Kidney (tissue), 14 donors: ENCODE measurements around the gene C1orf52. TPM values are rescaled to one million over a fixed set of nuclear protein-coding genes. Genes with fewer than 3 reads are reported as not detected.

Experiments
- DNase-seq, 5 donors: peaks; one replicate each; pipeline ENCODE4 v3.0.0-alpha.2; 2013 to 2020
- FAIRE-seq: peaks from 2 replicates; lab custom pipeline; 2012; peaks lifted over from hg19 to GRCh38; lab: Jason Lieb, UNC
- H3K27ac ChIP-seq, 2 donors: one replicate each; pipeline ENCODE4 v1.7.0; 2013; ENCODE audit warnings: low read depth in 2 of 2, low read length in 2 of 2, inconsistent platforms in 1 of 2
- H3K27me3 ChIP-seq: one replicate; pipeline ENCODE4 v1.7.1; 2013; ENCODE audit warnings: low read length, inconsistent platforms; ENCODE audit not compliant: control insufficient read depth, insufficient read depth
- H3K36me3 ChIP-seq, 3 donors: one replicate each; pipeline versions ENCODE4 v1.7.0 to v1.7.1; 2013; ENCODE audit warnings: low read length in 3 of 3, control low read depth in 1 of 3, inconsistent platforms in 1 of 3; ENCODE audit not compliant: insufficient read depth in 3 of 3, control insufficient read depth in 2 of 3
- H3K4me1 ChIP-seq, 3 donors: one replicate each; pipeline versions ENCODE4 v1.7.0 to v1.7.1; 2013; ENCODE audit warnings: low read length in 3 of 3, inconsistent platforms in 1 of 3, low read depth in 1 of 3; ENCODE audit not compliant: control insufficient read depth in 2 of 3, insufficient read depth in 2 of 3
- H3K4me3 ChIP-seq, 3 donors: one replicate each; pipeline versions ENCODE4 v1.7.0 to v1.8.1; 2013; ENCODE audit warnings: low read length in 3 of 3, control low read depth in 1 of 3, inconsistent platforms in 1 of 3
- H3K9ac ChIP-seq, 3 donors: one replicate each; pipeline versions ENCODE4 v1.7.0 to v1.7.1; 2013; ENCODE audit warnings: low read length in 3 of 3, control low read depth in 1 of 3, inconsistent platforms in 1 of 3
- H3K9me3 ChIP-seq, 3 donors: one replicate each; pipeline versions ENCODE4 v1.7.0 to v1.7.1; 2013; ENCODE audit warnings: low read length in 3 of 3, control low read depth in 1 of 3, inconsistent platforms in 1 of 3; ENCODE audit not compliant: control insufficient read depth in 2 of 3, insufficient read depth in 1 of 3
- intact Hi-C: fragments of 100-400 bp; cut with DNase I; formaldehyde crosslinking; loops from one replicate; pipeline ENCODE4 v1.11.1; 2022
- polyA plus RNA-seq: library from polyadenylated mRNA; stranded (reverse); fragments of 350-450 nt; fragmentation: Illumina TruSeq; extraction: RNeasy Lipid Tissue Mini Kit (QIAGEN cat#74804); gene quantifications from one replicate; pipeline ENCODE4 v1.2.3, GENCODE V29; 2014; ENCODE audit warnings: low read depth, low replicate concordance; ENCODE audit not compliant: insufficient read depth
- total RNA-seq: library from RNA; stranded (reverse); fragmentation: NEBNext Ultra II Directional; extraction: Animal tissue kit (Norgen Biotek cat#: 25700); gene quantifications from one replicate; pipeline ENCODE4 v1.2.1, GENCODE V29; 2021
- TF ChIP-seq, protein P1 (sequence below): IDR thresholded peaks from 3 replicates; pipeline ENCODE4 v1.5.1; 2012; ENCODE audit warnings: mild to moderate bottlenecking, moderate library complexity, borderline replicate concordance; ENCODE audit not compliant: insufficient read depth; ENCODE audit errors: extremely low read depth
- donor health status: control.
- donor health status: control.
- donor health status: control.
- donor health status: control.
- donor health status: control.
- donor health status: DM: yes; HTN: yes; CAD: no.
- donor health status: Normal renal cell carcinoma (clear cell type).

C1orf52 gene
- total and polyA plus RNA-seq, 2 donors from 2014 or later, result 15.0 to 18.7 TPM

DNA sequence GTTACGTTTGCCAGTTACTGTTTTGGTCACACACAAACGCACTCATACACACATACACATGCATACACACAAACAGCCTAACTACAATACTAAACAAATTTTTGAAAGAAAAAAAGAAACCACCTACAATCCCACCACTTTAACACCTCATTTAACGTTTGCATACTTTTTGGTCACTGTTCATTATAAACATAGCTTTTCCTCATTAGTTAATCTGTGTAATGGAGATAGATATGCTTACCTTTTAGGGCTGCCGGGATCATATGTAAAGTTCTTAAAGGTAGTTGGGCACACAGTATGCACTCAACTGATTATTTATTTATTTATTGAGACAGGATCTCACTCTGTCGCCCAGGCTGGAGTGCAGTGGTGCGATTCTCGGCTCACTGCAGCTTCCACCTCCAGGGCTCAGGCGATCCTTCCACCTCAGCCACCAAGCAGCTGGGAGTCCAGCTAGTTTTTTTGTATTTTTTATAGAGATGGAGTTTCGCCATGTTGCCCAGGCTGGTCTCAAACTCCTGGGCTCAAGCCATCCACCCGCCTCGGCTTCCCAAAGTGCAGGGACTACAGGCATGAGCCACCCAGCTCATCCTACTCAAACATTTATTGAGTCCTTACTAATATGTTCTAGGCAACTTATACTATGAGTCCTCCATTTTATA is 17.6 kb upstream of the C1orf52 start:
- peaks cover 7 to 11% (median 8%) of the 10 kb centered on the region in 3 donors for H3K4me1 ChIP-seq
- peak overlapping the region; percentile 89 to 95 (median 93) for H3K4me3 ChIP-seq
- H3K9me3 ChIP-seq, result no peaks in the 10 kb centered on the region
- no peaks in the 10 kb centered on the region for H3K36me3 ChIP-seq
- H3K27ac ChIP-seq, result peak overlapping the region; percentile 89 to 97
- DNase-seq (peak in 1 of 5 donors; percentile 62), FAIRE-seq (no peak)
- TF ChIP-seq, protein P1, sequence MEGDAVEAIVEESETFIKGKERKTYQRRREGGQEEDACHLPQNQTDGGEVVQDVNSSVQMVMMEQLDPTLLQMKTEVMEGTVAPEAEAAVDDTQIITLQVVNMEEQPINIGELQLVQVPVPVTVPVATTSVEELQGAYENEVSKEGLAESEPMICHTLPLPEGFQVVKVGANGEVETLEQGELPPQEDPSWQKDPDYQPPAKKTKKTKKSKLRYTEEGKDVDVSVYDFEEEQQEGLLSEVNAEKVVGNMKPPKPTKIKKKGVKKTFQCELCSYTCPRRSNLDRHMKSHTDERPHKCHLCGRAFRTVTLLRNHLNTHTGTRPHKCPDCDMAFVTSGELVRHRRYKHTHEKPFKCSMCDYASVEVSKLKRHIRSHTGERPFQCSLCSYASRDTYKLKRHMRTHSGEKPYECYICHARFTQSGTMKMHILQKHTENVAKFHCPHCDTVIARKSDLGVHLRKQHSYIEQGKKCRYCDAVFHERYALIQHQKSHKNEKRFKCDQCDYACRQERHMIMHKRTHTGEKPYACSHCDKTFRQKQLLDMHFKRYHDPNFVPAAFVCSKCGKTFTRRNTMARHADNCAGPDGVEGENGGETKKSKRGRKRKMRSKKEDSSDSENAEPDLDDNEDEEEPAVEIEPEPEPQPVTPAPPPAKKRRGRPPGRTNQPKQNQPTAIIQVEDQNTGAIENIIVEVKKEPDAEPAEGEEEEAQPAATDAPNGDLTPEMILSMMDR, result no peak
- intact Hi-C loops, result no loop called here
- peak overlapping the region; percentile 8 to 90 (median 27) for H3K9ac ChIP-seq
- no peaks in the 10 kb centered on the region for H3K27me3 ChIP-seq

DNA sequence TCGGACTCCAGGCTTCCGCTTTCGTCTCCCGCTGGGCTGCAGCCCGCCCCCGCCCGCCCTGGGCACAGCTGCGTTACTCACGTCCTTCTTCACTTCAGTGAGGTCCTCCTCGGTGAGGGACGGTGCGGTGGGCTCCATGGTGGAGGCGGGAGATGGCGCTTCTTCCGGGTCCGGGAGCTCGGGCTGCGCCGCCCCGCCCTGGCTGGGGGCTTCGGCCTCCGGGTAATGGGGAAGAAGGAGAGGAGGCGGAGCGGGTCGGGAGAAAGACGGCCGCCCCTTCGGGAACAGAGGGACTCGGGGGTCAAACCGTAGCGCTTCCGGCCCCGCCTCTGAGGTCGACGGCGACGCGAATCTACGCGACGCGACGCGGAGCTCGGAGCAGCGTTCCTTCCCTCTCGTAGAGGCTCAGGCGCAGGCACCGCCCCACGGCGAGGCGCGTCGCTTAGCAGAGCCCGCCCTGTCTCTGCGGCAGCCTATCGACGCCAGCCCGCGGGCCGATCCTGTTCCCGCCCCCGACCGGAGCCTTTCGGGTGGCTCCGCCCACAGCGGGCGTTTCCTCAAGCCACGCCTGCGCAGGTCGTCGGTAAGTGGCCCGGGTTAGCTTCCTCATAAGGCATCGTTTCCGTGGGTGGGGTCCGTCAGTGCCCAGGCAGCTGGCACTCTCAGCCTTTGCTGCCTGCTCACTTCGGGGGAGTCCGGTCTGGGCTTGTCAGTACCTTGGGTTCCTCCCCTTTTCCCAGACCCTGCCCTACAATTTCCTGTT is 16.9 kb upstream of the C1orf52 start, which contains the start of gene BCL10:
BCL10 (minus strand) TSS at position 418 of the 763 bp plus-strand sequence; CDS start at position 138, 280 bp downstream.
- Histone ChIP-seq H3K9me3 (no peaks in the 10 kb centered on the region), H3K27ac (peak within 1 kb of the TSS; percentile 89 to 97), H3K9ac (peak within 1 kb of the TSS; percentile 88 to 92 (median 91)), H3K36me3 (no peaks in the 10 kb centered on the region), H3K4me1 (peaks cover 7 to 11% (median 11%) of the 10 kb centered on the region in 3 donors), H3K27me3 (no peaks in the 10 kb centered on the region), H3K4me3 (peak within 1 kb of the TSS; percentile 93 to 98 (median 95))
- TF ChIP-seq, protein P1, result no peak
- intact Hi-C loops, result no loop called here
- FAIRE-seq (peak; percentile 88), DNase-seq (peak; percentile 98 to 100 (median 99))

DNA sequence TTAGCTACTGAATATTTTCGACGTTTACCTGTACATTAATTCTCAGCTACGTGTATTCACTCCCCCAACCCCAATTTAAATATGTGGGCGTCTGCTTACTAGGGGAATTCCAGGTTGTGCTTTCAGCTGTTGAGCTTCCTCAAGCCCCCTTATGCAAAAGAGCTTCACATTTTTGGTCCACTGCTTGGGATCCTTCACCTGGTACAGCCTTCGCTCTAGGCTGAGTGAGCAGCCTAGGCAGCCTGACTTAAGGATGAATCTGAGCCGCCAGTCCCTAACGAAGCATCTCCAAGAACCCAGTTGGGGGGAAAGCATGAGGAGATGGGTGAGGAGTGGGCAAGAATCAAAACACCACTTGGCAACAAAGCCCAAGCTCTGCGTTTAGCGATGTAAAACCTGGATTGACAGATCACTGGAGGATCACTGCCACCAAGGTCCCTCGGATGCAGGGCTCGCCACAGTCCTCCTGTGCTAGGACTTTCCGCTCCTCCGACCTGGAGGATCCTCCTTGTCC is 16.3 kb upstream of the C1orf52 start:
- TF ChIP-seq, protein P1, result no peak
- Histone ChIP-seq H3K9me3 (no peaks in the 10 kb centered on the region), H3K9ac (peak overlapping the region; percentile 88 to 92 (median 91)), H3K4me3 (peak overlapping the region; percentile 93 to 98 (median 94)), H3K27me3 (no peaks in the 10 kb centered on the region), H3K36me3 (no peaks in the 10 kb centered on the region), H3K4me1 (peaks cover 7 to 15% (median 14%) of the 10 kb centered on the region in 3 donors), H3K27ac (peak overlapping the region; percentile 76 to 97)
- DNase-seq (peak in 2 of 5 donors; percentile 53 to 54), FAIRE-seq (no peak)
- intact Hi-C loops, result no loop called here
